H1 (cell line): Measurements from ENCODE around the gene SFR1. TPM values are rescaled to one million over a fixed set of nuclear protein-coding genes. Genes with fewer than 3 reads are reported as not detected.

Experiments
- ATF2 ChIP-seq: IDR thresholded peaks from 2 replicates; pipeline ENCODE4 v1.6.1; 2012; ENCODE audit warnings: low read length, inconsistent platforms
- BACH1 ChIP-seq: IDR thresholded peaks from 2 replicates; pipeline ENCODE4 v1.6.1; 2012; ENCODE audit warnings: low read length, improper control_type of control experiment
- CHD7 ChIP-seq: fragments of 300-600 bp; sonication (generic); IDR thresholded peaks from 2 replicates; pipeline ENCODE4 v1.7.1; 2012; ENCODE audit warnings: low read length, moderate library complexity, mild to moderate bottlenecking, inconsistent platforms; ENCODE audit not compliant: insufficient replicate concordance
- KDM4A ChIP-seq: IDR thresholded peaks from one replicate; pipeline ENCODE4 v1.7.1; 2012; ENCODE audit warnings: low read depth, mild to moderate bottlenecking, moderate library complexity, low read length, inconsistent platforms; ENCODE audit not compliant: severe bottlenecking
- RXRA ChIP-seq: IDR thresholded peaks from 2 replicates; pipeline ENCODE4 v1.6.1; 2011; ENCODE audit warnings: low read depth, mild to moderate bottlenecking, low read length, moderate library complexity; ENCODE audit not compliant: insufficient read depth
- SIRT6 ChIP-seq: IDR thresholded peaks from one replicate; pipeline ENCODE4 v1.7.1; 2012; ENCODE audit warnings: low read length, inconsistent platforms
- polyA plus RNA-seq, 7 experiments: library from polyadenylated mRNA; depleted of rRNA in 3 of 7; stranded (reverse) in 5 of 7; unstranded in 2 of 7; fragments of >200 nt in 5 of 7; fragments of 200-250 nt in 2 of 7; gene quantifications; 1 replicate in 5 of 7; 2 replicates in 1 of 7; 4 replicates in 1 of 7; pipeline versions ENCODE4 v1.2.1 to v1.2.3, GENCODE V29; 2011 to 2013; ENCODE audit warnings: missing spikeins in 2 of 7, mixed read lengths in 2 of 7
- total RNA-seq: library from RNA; stranded (reverse); fragmentation: NEBNext Ultra II Directional; extraction: Animal tissue kit (Norgen Biotek cat#: 25700); gene quantifications from 2 replicates; pipeline ENCODE4 v1.2.1, GENCODE V29; 2021
- TF ChIP-seq, protein P1 (sequence below): IDR thresholded peaks from 2 replicates; pipeline ENCODE4 v1.6.1; 2012; ENCODE audit warnings: inconsistent platforms

The SFR1 gene
- total and polyA plus RNA-seq, 2 of the 8 experiments (the other 6 are each of a cell fraction or from before 2014, with no cell fraction given): 3.4 to 7.7 TPM

GRCh38 chr10:104121485-104122224 is at the start of gene SFR1 (continued):
- TF ChIP-seq, protein P1, sequence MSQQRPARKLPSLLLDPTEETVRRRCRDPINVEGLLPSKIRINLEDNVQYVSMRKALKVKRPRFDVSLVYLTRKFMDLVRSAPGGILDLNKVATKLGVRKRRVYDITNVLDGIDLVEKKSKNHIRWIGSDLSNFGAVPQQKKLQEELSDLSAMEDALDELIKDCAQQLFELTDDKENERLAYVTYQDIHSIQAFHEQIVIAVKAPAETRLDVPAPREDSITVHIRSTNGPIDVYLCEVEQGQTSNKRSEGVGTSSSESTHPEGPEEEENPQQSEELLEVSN: peak; percentile 36; the same call in 1 of the 2 replicates
- TF ChIP-seq KDM4A (no peak), BACH1 (0 out of 2 replicates have a peak, but pooled peaks have one; percentile 42), CHD7 (no peak), ATF2 (peak; percentile 11; the same call in 1 of the 2 replicates), RXRA (no peak), SIRT6 (no peak)
